Measurements from ENCODE around the gene TPPP3.

TPPP3 gene

GRCh38 chr16:67350324-67350723, 43.0 kb downstream of the TPPP3 start:
- no peak for DNase-seq (ENCODE audit: low spot score)
- TF ChIP-seq CTCF (IDR thresholded peaks at IDR 0.05; ENCODE audit: borderline replicate concordance, control extremely low read depth, extremely low read depth, insufficient read depth, missing control alignments) = no peak
- in situ Hi-C loops (cut with MboI; ENCODE audit: low sequenced_read_pairs, unreplicated experiment) = no loop called here

GRCh38 chr16:67349172-67349571, 44.1 kb downstream of the TPPP3 start:
- in situ Hi-C loops (cut with MboI; ENCODE audit: low sequenced_read_pairs, unreplicated experiment) = no loop called here
- DNase-seq (ENCODE audit: low spot score) = no peak
- TF ChIP-seq CTCF (IDR thresholded peaks at IDR 0.05; ENCODE audit: borderline replicate concordance, control extremely low read depth, extremely low read depth, insufficient read depth, missing control alignments) = no peak

DNA sequence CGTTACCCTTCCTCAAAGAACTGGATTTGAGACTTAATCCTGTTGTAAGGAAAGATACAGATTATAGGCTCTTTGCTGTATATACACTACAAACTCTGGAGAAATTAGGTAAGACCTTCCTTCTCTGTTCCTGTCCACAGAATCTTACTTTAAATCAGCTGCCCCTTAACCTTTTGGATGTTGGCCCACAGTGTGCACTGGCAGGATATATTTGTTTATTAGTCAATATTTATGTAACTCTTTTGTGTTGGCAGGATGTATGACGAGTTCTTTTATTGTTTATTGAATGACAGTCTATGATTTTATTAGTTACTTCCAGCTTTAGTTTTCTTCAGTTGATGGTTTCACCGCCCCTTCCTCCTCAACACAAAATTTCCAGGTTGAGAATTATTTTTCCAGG, 47.0 kb downstream of the TPPP3 start:
- in situ Hi-C loops (cut with MboI; ENCODE audit: low sequenced_read_pairs, unreplicated experiment) = no loop called here
- no peak for DNase-seq (ENCODE audit: low spot score)
- TF ChIP-seq CTCF (IDR thresholded peaks at IDR 0.05; ENCODE audit: borderline replicate concordance, control extremely low read depth, extremely low read depth, insufficient read depth, missing control alignments) = no peak

DNA sequence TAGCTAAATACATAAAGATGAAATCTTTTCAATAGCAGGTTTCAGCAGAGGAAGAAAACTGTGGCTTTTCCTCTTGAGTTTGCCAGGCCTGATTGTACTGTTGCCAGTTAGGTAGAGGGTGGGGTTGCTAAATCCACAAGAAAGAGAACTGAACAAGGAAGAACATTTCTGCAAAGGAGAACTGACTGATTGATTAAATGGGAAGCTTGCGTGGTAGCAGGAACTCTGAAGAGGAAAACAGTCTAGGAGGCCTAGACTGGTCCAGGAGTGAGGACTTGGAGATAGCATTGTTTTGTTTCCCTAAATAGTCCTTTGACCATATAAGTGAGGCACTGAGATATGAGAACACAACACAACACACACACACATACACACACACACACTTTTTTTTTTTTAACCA, 47.9 kb downstream of the TPPP3 start:
- TF ChIP-seq CTCF (IDR thresholded peaks at IDR 0.05; ENCODE audit: borderline replicate concordance, control extremely low read depth, extremely low read depth, insufficient read depth, missing control alignments) = no peak
- in situ Hi-C loops (cut with MboI; ENCODE audit: low sequenced_read_pairs, unreplicated experiment) = no loop called here

DNA sequence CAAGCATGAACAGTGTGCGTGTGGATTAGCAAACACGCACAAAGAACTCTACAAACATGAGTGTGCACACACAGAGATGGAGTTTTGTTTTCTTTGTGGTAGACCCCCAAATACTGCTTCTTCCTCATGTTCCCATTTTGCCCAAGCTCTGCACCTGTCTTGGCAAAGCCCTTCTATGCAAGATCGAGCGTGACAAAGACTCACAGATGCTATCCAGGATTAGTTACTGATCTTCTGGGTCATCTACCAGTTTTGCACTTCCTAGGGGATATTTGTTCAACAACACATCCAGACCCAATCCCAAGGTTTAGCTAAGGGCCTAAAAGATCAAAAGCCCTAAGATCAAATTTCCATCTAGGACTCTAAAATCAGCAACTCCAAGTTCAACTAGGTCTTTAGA, 50.7 kb downstream of the TPPP3 start:
- TF ChIP-seq CTCF (IDR thresholded peaks at IDR 0.05; ENCODE audit: borderline replicate concordance, control extremely low read depth, extremely low read depth, insufficient read depth, missing control alignments) = no peak
- DNase-seq (ENCODE audit: low spot score) = no peak
- in situ Hi-C loops (cut with MboI; ENCODE audit: low sequenced_read_pairs, unreplicated experiment) = no loop called here

More for the DNA sequence above, 47.9 kb downstream of the TPPP3 start:
- no peak for DNase-seq (ENCODE audit: low spot score)

DNA sequence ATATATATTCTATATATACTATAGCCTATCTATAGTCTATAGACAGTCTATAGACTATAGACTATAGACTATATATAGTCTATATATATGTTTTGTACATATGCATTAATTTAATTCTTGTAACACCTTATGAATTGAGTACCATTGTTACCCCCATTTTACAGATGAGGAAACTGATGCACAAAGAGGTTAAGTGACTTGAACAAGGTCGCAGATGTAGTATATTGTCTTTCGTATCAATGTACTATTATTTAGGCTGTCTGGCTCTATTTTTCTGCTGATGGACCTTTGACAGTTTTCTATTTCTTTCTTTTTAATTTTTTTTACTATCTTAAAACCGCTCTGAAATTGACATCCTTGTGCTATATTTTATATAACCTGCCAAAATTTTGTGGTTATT, 52.0 kb downstream of the TPPP3 start:
- DNase-seq (ENCODE audit: low spot score) = no peak
- in situ Hi-C loops (cut with MboI; ENCODE audit: low sequenced_read_pairs, unreplicated experiment) = no loop called here
- TF ChIP-seq CTCF (IDR thresholded peaks at IDR 0.05; ENCODE audit: borderline replicate concordance, control extremely low read depth, extremely low read depth, insufficient read depth, missing control alignments) = no peak

Measured in GM13976 (cell line).